GM19438 (cell line): Measurements from ENCODE around the gene LEAP2.

Source experiments
- ATAC-seq: cut with Tn5 transposase; IDR thresholded peaks from one replicate; pipeline ENCODE4 v1.9.1; 2021; ENCODE audit warnings: low read depth; ENCODE audit not compliant: unreplicated experiment

The LEAP2 gene

GRCh38 chr5:132873119-132873929, at the start of gene LEAP2:
TSS of gene LEAP2 (plus strand) at chr5:132873668. CDS start at chr5:132873695, 27 bp downstream.
- no peak for ATAC-seq

DNA sequence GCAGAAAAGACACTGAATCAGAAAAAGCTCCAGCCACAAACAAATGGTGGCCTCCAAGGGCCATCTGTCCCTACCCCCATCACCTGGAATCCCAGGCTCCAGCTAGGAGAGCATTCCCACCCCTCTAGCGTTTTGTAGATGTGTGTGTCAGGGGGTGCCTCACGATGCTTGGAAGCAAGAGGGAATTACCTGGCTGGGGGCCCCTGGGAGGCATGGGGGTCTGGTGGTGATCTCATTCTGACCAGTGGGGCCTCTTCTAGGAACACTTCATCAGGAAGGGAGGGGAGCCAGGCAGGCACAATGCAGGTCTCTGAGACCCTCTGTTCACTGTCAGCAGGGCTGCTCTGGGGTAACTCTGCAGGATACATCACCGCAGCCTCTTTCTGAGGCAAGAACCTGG, 49.0 kb upstream of the LEAP2 start:
- no peak for ATAC-seq

- no peak for ATAC-seq
Measured at GRCh38 chr5:132825033-132825833, 48.2 kb upstream of the LEAP2 start.

- no peak for ATAC-seq
Measured at GRCh38 chr5:132825834-132826391, 47.6 kb upstream of the LEAP2 start.

GRCh38 chr5:132826424-132827082, 46.9 kb upstream of the LEAP2 start:
- ATAC-seq = no peak

DNA sequence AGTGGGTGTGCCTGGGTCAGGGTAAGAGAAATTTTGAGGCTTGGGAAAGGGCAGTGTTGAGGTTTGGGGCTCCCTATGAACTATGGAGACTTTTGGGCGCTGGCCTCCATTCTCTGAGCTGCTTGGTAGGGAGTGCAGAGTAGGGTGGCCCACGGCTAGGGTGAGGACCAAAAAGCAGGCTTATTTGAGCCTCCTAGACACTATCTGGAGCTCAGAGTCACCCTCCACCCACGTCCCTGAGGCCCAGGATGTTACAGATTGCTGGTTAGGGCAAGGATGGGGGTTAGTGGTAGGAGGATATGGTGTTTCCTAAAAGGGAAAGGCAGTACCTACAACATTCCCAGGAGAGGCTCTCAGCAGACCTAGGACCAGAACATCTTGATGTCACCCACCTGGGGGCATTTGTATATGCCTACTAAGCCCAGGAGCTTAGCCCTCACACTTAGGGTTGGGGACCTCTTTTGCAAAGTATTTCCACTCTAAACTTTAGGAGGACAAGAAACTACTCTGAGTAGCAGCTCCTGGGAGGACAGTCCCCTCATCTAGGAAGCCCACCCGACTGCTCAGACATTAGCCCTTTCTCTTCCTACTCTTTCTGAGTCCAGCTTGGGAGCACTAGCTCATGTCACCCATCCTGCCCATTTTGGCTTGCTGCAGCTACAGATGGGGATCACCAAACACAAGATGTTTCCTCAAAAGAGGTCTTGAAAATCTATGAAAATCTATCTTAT, 45.4 kb upstream of the LEAP2 start:
- ATAC-seq = no peak

GRCh38 chr5:132828846-132829494, 44.5 kb upstream of the LEAP2 start:
- ATAC-seq = no peak

DNA sequence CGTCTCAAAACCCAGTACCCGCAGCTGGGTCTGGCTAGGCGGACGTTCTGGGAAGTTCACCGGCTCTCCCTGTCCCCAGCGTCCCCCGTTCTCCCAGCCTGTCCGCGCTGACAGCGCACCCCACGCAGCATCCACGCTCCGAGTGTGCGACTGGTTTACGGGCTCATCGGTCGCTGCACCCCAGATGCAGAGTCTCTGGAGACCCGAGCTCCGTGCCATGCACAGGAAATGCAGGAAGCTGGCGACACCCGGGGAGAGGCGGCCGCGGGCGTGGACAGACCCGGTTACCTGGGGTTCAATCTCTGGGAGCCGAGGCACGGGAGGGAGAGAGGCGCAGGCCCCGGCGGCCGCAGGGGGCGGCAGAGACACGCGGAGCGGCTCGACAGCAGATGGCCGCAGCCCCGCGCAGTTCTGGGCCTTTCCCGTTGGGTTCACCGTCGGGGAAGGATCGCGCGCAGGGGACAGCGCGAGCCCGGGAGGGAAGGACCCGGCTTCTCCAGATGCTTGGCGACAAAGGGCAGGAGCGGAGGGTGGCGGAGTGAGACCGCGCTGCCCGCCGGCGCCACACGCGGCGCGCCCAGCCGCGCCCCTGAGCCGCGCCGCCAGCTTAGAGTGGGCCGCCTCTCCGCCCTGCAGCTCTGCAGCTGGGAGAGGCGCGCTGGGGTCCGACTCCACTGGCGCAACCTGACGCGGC, 43.6 kb upstream of the LEAP2 start:
- ATAC-seq = peak; percentile 83

GRCh38 chr5:132830436-132831094, 42.9 kb upstream of the LEAP2 start, which contains the start of gene SHROOM1:
TSS of gene SHROOM1 (minus strand) at chr5:132830647. CDS start at chr5:132826140, 4,507 bp downstream.
- peak; percentile 69 for ATAC-seq

GRCh38 chr5:132831095-132831860, 42.2 kb upstream of the LEAP2 start:
- no peak for ATAC-seq

GRCh38 chr5:132832612-132833011, 40.9 kb upstream of the LEAP2 start:
- ATAC-seq = no peak

- ATAC-seq = no peak
Measured at GRCh38 chr5:132834057-132834456, 39.4 kb upstream of the LEAP2 start.

GRCh38 chr5:132836852-132837251, 36.6 kb upstream of the LEAP2 start:
- ATAC-seq = no peak

- ATAC-seq = no peak
Measured at GRCh38 chr5:132837868-132838267, 35.6 kb upstream of the LEAP2 start.

GRCh38 chr5:132838516-132839282, 34.8 kb upstream of the LEAP2 start:
- no peak for ATAC-seq

GRCh38 chr5:132839426-132840301, 33.8 kb upstream of the LEAP2 start:
- no peak for ATAC-seq
